GM12878 (cell line): ENCODE results near the gene CAPNS1. TPM values are rescaled to one million over a fixed set of nuclear protein-coding genes. Genes with fewer than 3 reads are reported as not detected.
A peak's percentile ranks its signal among the peaks of the same experiment; 100 is the strongest.

ENCODE experiments used
- ATF7 ChIP-seq: fragments of 450-650 bp; IDR thresholded peaks from 2 replicates; pipeline ENCODE4 v1.6.1; 2016; ENCODE audit warnings: low read depth, mild to moderate bottlenecking
- CBX5 ChIP-seq: sonication (generic); IDR thresholded peaks from 2 replicates; pipeline ENCODE4 v1.6.1; 2016; ENCODE audit warnings: low read depth, moderate library complexity, mild to moderate bottlenecking, inconsistent platforms
- DPF2 ChIP-seq: fragments of 450-650 bp; IDR thresholded peaks from 2 replicates; pipeline ENCODE4 v1.6.1; 2017; ENCODE audit warnings: mild to moderate bottlenecking
- ELK1 ChIP-seq: IDR thresholded peaks from 2 replicates; pipeline ENCODE4 v1.6.1; 2012; ENCODE audit warnings: low read depth, low read length, improper control_type of control experiment
- KAT2A ChIP-seq: conservative IDR thresholded peaks from 2 replicates; pipeline ENCODE4 v1.6.1; 2011; ENCODE audit warnings: low read depth, low read length; ENCODE audit not compliant: control insufficient read depth
- KDM1A ChIP-seq: fragments of 200-600 bp; sonication (generic); IDR thresholded peaks from 2 replicates; pipeline ENCODE4 v1.6.1; 2016; ENCODE audit warnings: borderline replicate concordance
- LARP7 ChIP-seq: fragments of 450-650 bp; IDR thresholded peaks from 2 replicates; pipeline ENCODE4 v1.6.1; 2017; ENCODE audit warnings: mild to moderate bottlenecking
- NFIC ChIP-seq: IDR thresholded peaks from 2 replicates; pipeline ENCODE4 v1.6.1; 2012; ENCODE audit warnings: low read depth, mild to moderate bottlenecking, inconsistent platforms, low read length, moderate library complexity
- NR2C1 ChIP-seq: fragments of 450-650 bp; IDR thresholded peaks from 2 replicates; pipeline ENCODE4 v1.6.1; 2017; ENCODE audit warnings: antibody characterized with exemption, mild to moderate bottlenecking, moderate library complexity
- RAD51 ChIP-seq: fragments of 450-650 bp; IDR thresholded peaks from 2 replicates; pipeline ENCODE4 v1.6.1; 2016; ENCODE audit warnings: moderate library complexity, mild to moderate bottlenecking, inconsistent platforms
- RCOR1 ChIP-seq: conservative IDR thresholded peaks from 2 replicates; pipeline ENCODE4 v1.6.1; 2012; ENCODE audit warnings: low read depth, low read length, improper control_type of control experiment
- SPI1 ChIP-seq: IDR thresholded peaks from 2 replicates; pipeline ENCODE4 v1.6.1; 2011; ENCODE audit warnings: low read depth, mild to moderate bottlenecking, low read length, moderate library complexity, borderline replicate concordance; ENCODE audit not compliant: insufficient read depth
- SUZ12 ChIP-seq: fragments of 200-600 bp; sonication (generic); IDR thresholded peaks from one replicate; pipeline ENCODE4 v1.6.1; 2018; ENCODE audit warnings: antibody characterized with exemption, mild to moderate bottlenecking; ENCODE audit not compliant: unreplicated experiment
- YY1 ChIP-seq: IDR thresholded peaks from 2 replicates; pipeline ENCODE4 v1.6.1; 2011; ENCODE audit warnings: low read depth, mild to moderate bottlenecking, low read length
- ZBED1 ChIP-seq: IDR thresholded peaks from 2 replicates; pipeline ENCODE4 v1.6.1; 2016; ENCODE audit warnings: borderline replicate concordance
- ZNF592 ChIP-seq: fragments of 450-650 bp; IDR thresholded peaks from 2 replicates; pipeline ENCODE4 v1.6.1; 2017; ENCODE audit warnings: mild to moderate bottlenecking, moderate library complexity
- ZNF687 ChIP-seq: fragments of 450-650 bp; IDR thresholded peaks from 2 replicates; pipeline ENCODE4 v1.6.1; 2017; ENCODE audit warnings: mild to moderate bottlenecking, moderate library complexity
- polyA plus RNA-seq, 11 experiments: library from polyadenylated mRNA; depleted of rRNA in 4 of 11; unstranded in 6 of 11; stranded (reverse) in 5 of 11; fragments of >200 nt; fragmentation: Nextera tagmentation in 4 of 11; fragmentation: Illumina TruSeq in 1 of 11; extraction: Ambion mirVana in 4 of 11; extraction: Trizol in 1 of 11; gene quantifications; 1 replicate in 1 of 11; 2 replicates in 10 of 11; pipeline versions ENCODE4 v1.2.1 to v1.2.3, GENCODE V29; 2011 to 2016; ENCODE audit warnings: inconsistent platforms in 2 of 11, missing spikeins in 2 of 11, low read depth in 1 of 11
- total RNA-seq, 4 experiments: library from RNA; depleted of rRNA in 3 of 4; stranded (reverse); fragments of >200 nt in 3 of 4; fragmentation: Illumina TruSeq in 1 of 4; extraction: Trizol in 1 of 4; gene quantifications; 2 replicates each; pipeline versions ENCODE4 v1.2.1 to v1.2.3, GENCODE V29; 2013 to 2021
- TF ChIP-seq, protein P1 (sequence below), 3 experiments: IDR thresholded peaks in 2 of 3; conservative IDR thresholded peaks in 1 of 3; 2 replicates each; pipeline ENCODE4 v1.5.1; 2011; ENCODE audit warnings: low read depth in 3 of 3, low read length in 3 of 3, mild to moderate bottlenecking in 3 of 3, control low read depth in 2 of 3, moderate library complexity in 2 of 3, inconsistent platforms in 1 of 3, mixed read lengths in 1 of 3; ENCODE audit not compliant: control insufficient read depth in 2 of 3, insufficient read depth in 1 of 3; ENCODE audit errors: extremely low read depth in 1 of 3

Gene CAPNS1
- total and polyA plus RNA-seq, 10 of the 15 experiments (the other 5 are each of a cell fraction or from before 2014, with no cell fraction given): 96.9 to 562 (median 245) TPM

- TF ChIP-seq ELK1: no peak
- TF ChIP-seq YY1: peak; percentile 41; the same call in 1 of the 2 replicates
- TF ChIP-seq ZNF592: 0 out of 2 replicates have a peak, but pooled peaks have one; percentile 49
- TF ChIP-seq NR2C1: no peak
- TF ChIP-seq KAT2A: no peak
- TF ChIP-seq RCOR1: no peak
- peak; percentile 54; the same call in 1 of the 2 replicates for TF ChIP-seq ZBED1
- TF ChIP-seq ATF7: no peak
- no peak for TF ChIP-seq NFIC
- TF ChIP-seq RAD51: no peak
- no peak for TF ChIP-seq SPI1
- no peak for TF ChIP-seq DPF2
- TF ChIP-seq, protein P1, sequence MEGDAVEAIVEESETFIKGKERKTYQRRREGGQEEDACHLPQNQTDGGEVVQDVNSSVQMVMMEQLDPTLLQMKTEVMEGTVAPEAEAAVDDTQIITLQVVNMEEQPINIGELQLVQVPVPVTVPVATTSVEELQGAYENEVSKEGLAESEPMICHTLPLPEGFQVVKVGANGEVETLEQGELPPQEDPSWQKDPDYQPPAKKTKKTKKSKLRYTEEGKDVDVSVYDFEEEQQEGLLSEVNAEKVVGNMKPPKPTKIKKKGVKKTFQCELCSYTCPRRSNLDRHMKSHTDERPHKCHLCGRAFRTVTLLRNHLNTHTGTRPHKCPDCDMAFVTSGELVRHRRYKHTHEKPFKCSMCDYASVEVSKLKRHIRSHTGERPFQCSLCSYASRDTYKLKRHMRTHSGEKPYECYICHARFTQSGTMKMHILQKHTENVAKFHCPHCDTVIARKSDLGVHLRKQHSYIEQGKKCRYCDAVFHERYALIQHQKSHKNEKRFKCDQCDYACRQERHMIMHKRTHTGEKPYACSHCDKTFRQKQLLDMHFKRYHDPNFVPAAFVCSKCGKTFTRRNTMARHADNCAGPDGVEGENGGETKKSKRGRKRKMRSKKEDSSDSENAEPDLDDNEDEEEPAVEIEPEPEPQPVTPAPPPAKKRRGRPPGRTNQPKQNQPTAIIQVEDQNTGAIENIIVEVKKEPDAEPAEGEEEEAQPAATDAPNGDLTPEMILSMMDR (IDR thresholded peaks at IDR 0.05 in 2 of 3, conservative IDR thresholded peaks at IDR 0.05 in 1 of 3; ENCODE audit: control insufficient read depth in 2 of 3, extremely low read depth in 1 of 3, insufficient read depth in 1 of 3, low read depth in 3 of 3, low read length in 3 of 3): no peak
- no peak for TF ChIP-seq CBX5
- no peak for TF ChIP-seq SUZ12
- TF ChIP-seq KDM1A: no peak
- TF ChIP-seq ZNF687: peak; percentile 94
- TF ChIP-seq LARP7: no peak
Observed at GRCh38 chr19:36125557-36125956, 14.3 kb upstream of the CAPNS1 start (continued).
